GM19043 (cell line): ENCODE measurements around the gene STARD3.
A peak's percentile ranks its signal among the peaks of the same experiment; 100 is the strongest.
"Not testable (repeated sequence)": the region's sequence is repeated elsewhere in the genome, so short reads cannot be mapped to it uniquely, and the experiment has no call there.

ENCODE experiments used
- ATAC-seq: cut with Tn5 transposase; IDR thresholded peaks from one replicate; pipeline ENCODE4 v1.9.1; 2021; ENCODE audit warnings: low read depth; ENCODE audit not compliant: unreplicated experiment

Gene STARD3

GRCh38 chr17:39687101-39687545 is 50.2 kb downstream of the STARD3 start:
- ATAC-seq: no peak

GRCh38 chr17:39687546-39688474 is 50.9 kb downstream of the STARD3 start, which contains the start of gene PGAP3:
Gene PGAP3, minus strand, starts transcription at chr17:39688057. Its CDS starts 43 bp downstream, at chr17:39688014.
- peak; percentile 79 for ATAC-seq

- ATAC-seq: no peak
Measured at GRCh38 chr17:39688475-39688835, 51.5 kb downstream of the STARD3 start.

- ATAC-seq: no peak
Measured at GRCh38 chr17:39688945-39689344, 52.0 kb downstream of the STARD3 start.

- no peak for ATAC-seq
Measured at GRCh38 chr17:39694593-39694992, 57.6 kb downstream of the STARD3 start.

GRCh38 chr17:39695089-39695474 is 58.1 kb downstream of the STARD3 start:
- ATAC-seq: no peak

GRCh38 chr17:39696731-39697130 is 59.8 kb downstream of the STARD3 start:
- no peak for ATAC-seq

- no peak for ATAC-seq
Measured at GRCh38 chr17:39697961-39698360, 61.0 kb downstream of the STARD3 start.

- not testable (repeated sequence) for ATAC-seq
Measured at GRCh38 chr17:39699157-39699817, 62.3 kb downstream of the STARD3 start.

GRCh38 chr17:39699818-39700147 is 62.8 kb downstream of the STARD3 start, which contains the start of gene ERBB2:
Gene ERBB2, plus strand, starts transcription at chr17:39700064. Its CDS starts 175 bp downstream, at chr17:39700239.
- no peak for ATAC-seq

- ATAC-seq: no peak
Measured at GRCh38 chr17:39700148-39700987, 63.4 kb downstream of the STARD3 start.

- no peak for ATAC-seq
Measured at GRCh38 chr17:39701012-39701783, 64.3 kb downstream of the STARD3 start.

- ATAC-seq: no peak
Measured at GRCh38 chr17:39701784-39702422, 65.0 kb downstream of the STARD3 start.

GRCh38 chr17:39702901-39703893 is 66.3 kb downstream of the STARD3 start:
- ATAC-seq: no peak

- ATAC-seq: no peak
Measured at GRCh38 chr17:39703913-39704312, 67.0 kb downstream of the STARD3 start.

GRCh38 chr17:39704821-39705551 is 68.0 kb downstream of the STARD3 start:
- no peak for ATAC-seq

GRCh38 chr17:39705786-39706348 is 68.9 kb downstream of the STARD3 start:
- ATAC-seq: no peak
